ENCODE measurements around the gene PRKCE. TPM values are rescaled to one million over a fixed set of nuclear protein-coding genes. Genes with fewer than 3 reads are reported as not detected.

The PRKCE gene
- total RNA-seq, 1 donor from 2014 or later = 4.6 TPM

DNA sequence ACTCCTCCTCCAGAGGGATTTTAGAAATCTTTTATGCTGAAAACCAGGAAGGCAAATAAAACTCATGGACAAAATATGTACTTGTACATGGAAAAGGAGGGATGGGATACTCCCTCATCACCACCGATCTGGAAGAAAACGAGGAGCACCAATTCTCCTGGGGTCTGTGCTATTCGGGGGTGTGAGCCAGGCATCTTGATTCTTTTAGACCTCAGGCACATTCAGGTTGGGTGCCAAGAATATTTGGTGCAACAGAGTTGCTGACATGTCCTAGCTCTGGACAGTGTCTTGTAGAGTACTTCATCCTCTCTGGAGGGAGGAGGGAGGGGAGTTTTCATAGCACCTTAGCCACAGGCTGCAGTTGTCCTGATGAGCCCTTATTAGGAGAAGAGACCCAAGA lies 163.0 kb downstream of the PRKCE start:
- intact Hi-C loops (cut with DNase I) = no loop called here
- TF ChIP-seq, protein P1, sequence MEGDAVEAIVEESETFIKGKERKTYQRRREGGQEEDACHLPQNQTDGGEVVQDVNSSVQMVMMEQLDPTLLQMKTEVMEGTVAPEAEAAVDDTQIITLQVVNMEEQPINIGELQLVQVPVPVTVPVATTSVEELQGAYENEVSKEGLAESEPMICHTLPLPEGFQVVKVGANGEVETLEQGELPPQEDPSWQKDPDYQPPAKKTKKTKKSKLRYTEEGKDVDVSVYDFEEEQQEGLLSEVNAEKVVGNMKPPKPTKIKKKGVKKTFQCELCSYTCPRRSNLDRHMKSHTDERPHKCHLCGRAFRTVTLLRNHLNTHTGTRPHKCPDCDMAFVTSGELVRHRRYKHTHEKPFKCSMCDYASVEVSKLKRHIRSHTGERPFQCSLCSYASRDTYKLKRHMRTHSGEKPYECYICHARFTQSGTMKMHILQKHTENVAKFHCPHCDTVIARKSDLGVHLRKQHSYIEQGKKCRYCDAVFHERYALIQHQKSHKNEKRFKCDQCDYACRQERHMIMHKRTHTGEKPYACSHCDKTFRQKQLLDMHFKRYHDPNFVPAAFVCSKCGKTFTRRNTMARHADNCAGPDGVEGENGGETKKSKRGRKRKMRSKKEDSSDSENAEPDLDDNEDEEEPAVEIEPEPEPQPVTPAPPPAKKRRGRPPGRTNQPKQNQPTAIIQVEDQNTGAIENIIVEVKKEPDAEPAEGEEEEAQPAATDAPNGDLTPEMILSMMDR (IDR thresholded peaks at IDR 0.05) = no peak
- no peak for DNase-seq (ENCODE audit: low spot score in 2 of 2)
- H3K27me3 ChIP-seq = no peaks in the 10 kb centered on the region
- H3K4me1 ChIP-seq = peaks cover 0 to 7% of the 10 kb centered on the region in 2 donors
- no peak overlapping the region for H3K27ac ChIP-seq
- H3K4me3 ChIP-seq = no peak overlapping the region
- no peaks in the 10 kb centered on the region for H3K36me3 ChIP-seq
- no peaks in the 10 kb centered on the region for H3K9me3 ChIP-seq

DNA sequence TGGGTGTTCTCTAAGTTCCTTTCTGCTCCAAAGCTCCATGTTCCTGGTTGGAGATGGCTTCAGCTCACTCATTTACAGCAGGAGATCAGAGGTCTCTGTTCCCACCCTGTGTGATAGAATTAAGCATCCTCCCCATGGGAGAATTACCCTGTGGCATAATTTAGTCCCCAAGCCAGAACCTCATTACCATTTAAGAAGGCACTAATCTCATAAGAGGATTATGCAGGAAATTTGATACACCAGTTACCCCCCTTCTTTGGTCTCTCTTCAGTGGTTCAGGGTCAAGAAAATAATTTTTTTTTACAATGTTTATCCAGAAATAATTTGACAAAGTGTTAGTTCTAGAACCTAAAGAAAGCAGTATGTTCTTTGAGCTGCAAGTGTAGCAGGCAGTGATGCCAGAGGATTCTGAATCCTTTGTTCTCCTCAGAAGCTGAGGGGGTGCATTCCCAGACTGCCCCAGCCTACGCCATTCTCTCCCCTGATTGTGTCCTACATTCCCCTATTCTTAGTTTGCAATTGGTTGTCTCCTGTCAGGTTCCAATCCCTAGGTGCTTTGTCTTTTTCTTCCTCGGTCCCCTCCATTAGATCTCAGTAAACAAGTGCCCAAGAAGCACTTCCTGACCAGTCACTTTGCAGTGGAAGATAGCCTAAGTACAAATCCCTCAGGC lies 163.6 kb downstream of the PRKCE start:
- Histone ChIP-seq H3K4me3 (no peak overlapping the region), H3K27me3 (no peaks in the 10 kb centered on the region), H3K9me3 (no peaks in the 10 kb centered on the region), H3K27ac (no peak overlapping the region), H3K36me3 (no peaks in the 10 kb centered on the region), H3K4me1 (peaks cover 0 to 7% of the 10 kb centered on the region in 2 donors)
- TF ChIP-seq, protein P1 (IDR thresholded peaks at IDR 0.05) = no peak
- intact Hi-C loops (cut with DNase I) = no loop called here
- DNase-seq (ENCODE audit: low spot score in 2 of 2) = no peak

DNA sequence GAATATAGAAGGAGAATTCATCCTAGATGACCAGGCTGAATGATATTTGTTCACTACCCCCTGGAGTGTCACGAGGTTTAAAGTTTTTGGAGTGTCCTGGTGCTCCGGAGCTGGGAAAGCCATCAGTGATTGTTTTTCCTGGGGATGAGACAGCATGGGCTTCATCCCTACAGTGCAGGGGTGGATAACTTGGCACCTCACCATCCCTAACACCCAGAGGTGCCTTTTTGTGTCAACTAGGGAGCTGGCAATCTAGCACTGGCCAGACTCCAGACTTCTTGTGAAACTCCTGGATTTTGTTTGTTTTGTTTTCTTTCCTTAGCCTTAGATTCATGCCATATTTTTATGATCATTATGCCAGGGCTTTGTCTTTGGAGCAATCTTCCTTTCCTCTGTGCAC lies 164.8 kb downstream of the PRKCE start:
- Histone ChIP-seq H3K4me1 (peaks cover 0 to 7% of the 10 kb centered on the region in 2 donors), H3K27me3 (no peaks in the 10 kb centered on the region), H3K27ac (no peak overlapping the region), H3K9me3 (no peaks in the 10 kb centered on the region), H3K36me3 (no peaks in the 10 kb centered on the region), H3K4me3 (no peak overlapping the region)
- DNase-seq (ENCODE audit: low spot score in 2 of 2) = no peak
- intact Hi-C loops (cut with DNase I) = no loop called here
- TF ChIP-seq, protein P1 (IDR thresholded peaks at IDR 0.05) = no peak

DNA sequence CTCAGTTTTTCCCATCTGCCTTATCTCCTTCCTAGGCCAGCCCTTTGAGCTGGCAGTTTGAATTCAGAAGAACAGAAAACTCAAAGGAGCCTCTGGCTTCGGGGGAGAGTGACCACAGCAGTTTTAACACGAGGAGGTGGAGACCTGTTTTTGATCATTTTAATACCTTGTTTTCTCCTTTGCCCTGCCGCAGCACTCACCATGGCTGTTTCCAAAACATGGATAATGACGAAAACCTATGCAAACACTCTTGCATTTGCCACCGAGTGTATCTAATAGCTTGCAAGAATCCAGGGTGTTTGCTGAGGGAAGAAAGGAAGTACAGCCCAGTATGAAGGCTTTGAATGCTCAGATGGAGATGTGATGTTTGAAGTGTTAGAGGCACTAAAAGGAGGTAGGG lies 167.1 kb downstream of the PRKCE start:
- Histone ChIP-seq H3K9me3 (no peaks in the 10 kb centered on the region), H3K27me3 (no peaks in the 10 kb centered on the region), H3K4me3 (no peak overlapping the region), H3K27ac (no peak overlapping the region), H3K4me1 (peaks cover 14 to 30% of the 10 kb centered on the region in 2 donors), H3K36me3 (no peaks in the 10 kb centered on the region)
- TF ChIP-seq, protein P1 (IDR thresholded peaks at IDR 0.05) = no peak
- no peak for DNase-seq (ENCODE audit: low spot score in 2 of 2)
- intact Hi-C loops (cut with DNase I) = no loop called here

DNA sequence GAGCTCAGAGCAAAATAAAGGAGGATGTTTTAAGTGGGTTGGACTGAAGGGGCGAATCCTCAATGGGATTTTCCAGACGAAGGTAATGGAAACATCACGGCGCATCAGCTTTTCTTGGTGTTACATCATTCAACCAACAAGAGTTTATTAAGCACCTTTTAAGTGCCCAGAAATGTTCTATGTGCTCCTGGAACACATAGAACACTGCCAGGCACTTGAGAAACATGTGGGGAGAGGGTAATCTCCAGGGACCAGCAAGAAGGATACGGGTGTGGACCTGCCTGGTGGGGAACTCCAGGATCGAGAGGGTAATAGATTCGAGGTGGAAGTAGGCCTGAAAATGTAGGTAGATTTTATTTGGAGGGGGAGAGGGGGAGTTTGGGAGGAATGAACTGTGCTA lies 168.6 kb downstream of the PRKCE start:
- Histone ChIP-seq H3K4me1 (peaks cover 22 to 42% of the 10 kb centered on the region in 2 donors), H3K27ac (no peak overlapping the region), H3K9me3 (no peaks in the 10 kb centered on the region), H3K4me3 (no peak overlapping the region), H3K27me3 (no peaks in the 10 kb centered on the region), H3K36me3 (no peaks in the 10 kb centered on the region)
- intact Hi-C loops (cut with DNase I) = no loop called here
- DNase-seq (ENCODE audit: low spot score in 2 of 2) = no peak
- TF ChIP-seq, protein P1 (IDR thresholded peaks at IDR 0.05) = no peak

Data from ascending aorta (tissue), 2 donors.